Measurements from ENCODE around the gene ZG16B. TPM values are rescaled to one million over a fixed set of nuclear protein-coding genes. Genes with fewer than 3 reads are reported as not detected.

Gene ZG16B
- total RNA-seq, 1 experiment from 2014 or later = 6.9 TPM

DNA sequence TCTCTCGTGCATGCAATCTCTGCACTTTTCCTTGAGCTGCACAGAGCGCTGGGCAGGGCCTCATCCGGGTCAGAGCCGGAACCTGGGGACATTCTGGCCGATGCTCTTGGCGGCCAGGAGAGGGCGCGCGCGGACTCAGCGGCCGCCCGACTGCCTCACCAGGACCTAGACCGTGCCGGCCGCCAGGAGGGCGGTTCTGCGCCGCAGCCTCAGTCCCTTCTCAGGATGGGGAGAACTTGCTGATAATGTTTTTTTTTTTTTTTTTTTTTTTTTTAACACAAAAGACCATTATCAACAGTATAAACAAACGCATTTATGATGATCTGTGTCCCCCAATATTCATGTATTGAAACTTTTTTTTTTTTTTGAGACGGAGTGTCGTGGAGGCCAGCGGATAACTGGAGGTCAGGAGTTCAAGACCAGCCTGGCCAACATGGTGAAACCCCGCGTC, 44.8 kb downstream of the ZG16B start:
- TF ChIP-seq, protein P1, sequence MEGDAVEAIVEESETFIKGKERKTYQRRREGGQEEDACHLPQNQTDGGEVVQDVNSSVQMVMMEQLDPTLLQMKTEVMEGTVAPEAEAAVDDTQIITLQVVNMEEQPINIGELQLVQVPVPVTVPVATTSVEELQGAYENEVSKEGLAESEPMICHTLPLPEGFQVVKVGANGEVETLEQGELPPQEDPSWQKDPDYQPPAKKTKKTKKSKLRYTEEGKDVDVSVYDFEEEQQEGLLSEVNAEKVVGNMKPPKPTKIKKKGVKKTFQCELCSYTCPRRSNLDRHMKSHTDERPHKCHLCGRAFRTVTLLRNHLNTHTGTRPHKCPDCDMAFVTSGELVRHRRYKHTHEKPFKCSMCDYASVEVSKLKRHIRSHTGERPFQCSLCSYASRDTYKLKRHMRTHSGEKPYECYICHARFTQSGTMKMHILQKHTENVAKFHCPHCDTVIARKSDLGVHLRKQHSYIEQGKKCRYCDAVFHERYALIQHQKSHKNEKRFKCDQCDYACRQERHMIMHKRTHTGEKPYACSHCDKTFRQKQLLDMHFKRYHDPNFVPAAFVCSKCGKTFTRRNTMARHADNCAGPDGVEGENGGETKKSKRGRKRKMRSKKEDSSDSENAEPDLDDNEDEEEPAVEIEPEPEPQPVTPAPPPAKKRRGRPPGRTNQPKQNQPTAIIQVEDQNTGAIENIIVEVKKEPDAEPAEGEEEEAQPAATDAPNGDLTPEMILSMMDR (IDR thresholded peaks at IDR 0.05; ENCODE audit: unreplicated experiment) = peak; percentile 94
- Mint-ChIP-seq H3K9me3 (ENCODE audit: unreplicated experiment) (no peaks in the 10 kb centered on the region), H3K4me3 (ENCODE audit: unreplicated experiment) (no peak overlapping the region), H3K27ac (ENCODE audit: low read depth, unreplicated experiment) (no peak overlapping the region), H3K4me1 (ENCODE audit: insufficient read depth, unreplicated experiment) (no peaks in the 10 kb centered on the region), H3K27me3 (ENCODE audit: insufficient read depth, unreplicated experiment) (no peaks in the 10 kb centered on the region), H3K36me3 (ENCODE audit: insufficient read depth, unreplicated experiment) (peaks cover 3% of the 10 kb centered on the region)
- ChIA-PET POLR2A (interaction anchor here (1.0 kb wide), 2 partner anchors 52 to 97 kb away, joined by 3 to 4 read pairs; partner anchors contain the start of gene ELOB), CTCF (interaction anchor here (0.5 to 2.2 kb wide), 8 partner anchors 16 to 156 kb away, joined by 3 to 20 read pairs (median 3); no protein-coding TSS in a partner anchor)
- peak; percentile 77 for DNase-seq (ENCODE audit: unreplicated experiment)
- BruUV-seq (replicated peaks) = no TSS peak
- intact Hi-C loops (cut with micrococcal nuclease) = loop anchor here (1.0 to 2.0 kb wide), 2 partner anchors 44 to 52 kb away; no protein-coding TSS in a partner anchor

DNA sequence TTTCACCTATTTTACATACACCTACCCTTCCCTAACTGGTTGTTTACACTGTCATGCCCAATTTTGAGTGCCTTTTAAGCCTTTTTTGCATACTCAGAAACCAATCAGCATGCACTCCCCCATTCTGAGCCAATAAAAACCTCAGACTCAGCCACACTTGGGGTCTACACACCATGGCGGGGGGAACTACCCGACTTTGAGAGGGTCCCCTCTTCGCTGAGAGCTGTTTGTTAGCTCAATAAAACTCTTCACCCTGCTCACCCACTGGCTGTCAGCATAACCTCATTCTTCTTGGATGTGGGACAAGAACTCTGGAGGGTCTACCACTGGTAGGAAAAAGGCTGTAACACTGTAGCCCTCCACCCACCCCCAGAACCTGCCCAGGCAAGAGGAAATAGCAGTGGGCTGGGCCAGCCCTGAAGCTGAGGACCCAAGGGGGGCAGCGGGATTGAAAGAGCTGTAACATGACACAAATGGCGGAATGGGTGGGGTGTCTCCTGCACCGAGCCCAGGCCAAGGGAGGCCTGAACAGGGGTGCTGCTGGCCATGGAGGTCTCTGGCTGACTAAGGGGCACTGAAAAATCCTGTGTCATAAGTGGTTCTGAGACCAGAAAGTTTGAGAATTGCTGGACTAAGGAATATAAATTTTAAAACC, 49.9 kb downstream of the ZG16B start:
- no peak overlapping the region for H3K4me3 Mint-ChIP-seq (ENCODE audit: unreplicated experiment)
- no peak for DNase-seq (ENCODE audit: unreplicated experiment)
- intact Hi-C loops (cut with micrococcal nuclease) = no loop called here
- peaks cover 5% of the 10 kb centered on the region for H3K4me1 Mint-ChIP-seq (ENCODE audit: insufficient read depth, unreplicated experiment)
- peaks cover 6% of the 10 kb centered on the region for H3K36me3 Mint-ChIP-seq (ENCODE audit: insufficient read depth, unreplicated experiment)
- TF ChIP-seq, protein P1 (IDR thresholded peaks at IDR 0.05; ENCODE audit: unreplicated experiment) = no peak
- H3K9me3 Mint-ChIP-seq (ENCODE audit: unreplicated experiment) = no peaks in the 10 kb centered on the region
- ChIA-PET CTCF (interaction anchor here (0.7 to 1.5 kb wide), 2 partner anchors 12 to 15 kb away, joined by 3 to 7 read pairs; no protein-coding TSS in a partner anchor), POLR2A (interaction anchor here (6.0 kb wide), 1 partner anchor 32 kb away, joined by 75 read pairs; the partner anchor contains the start of gene FLYWCH1)
- no peaks in the 10 kb centered on the region for H3K27me3 Mint-ChIP-seq (ENCODE audit: insufficient read depth, unreplicated experiment)
- no peak overlapping the region for H3K27ac Mint-ChIP-seq (ENCODE audit: low read depth, unreplicated experiment)
- BruUV-seq (replicated peaks) = no TSS peak

Other genes starting within 250 kb of the ZG16B start
- 49.4 and 51.6 TPM in 2 replicates for gene KCTD5, start 147.8 kb upstream of the ZG16B start, total RNA-seq (2022)
- 5.8 and 6.3 TPM in 2 replicates for gene PRSS27, start 110.1 kb upstream of the ZG16B start, total RNA-seq (2022)
- gene SRRM2, start 77.7 kb upstream of the ZG16B start, total RNA-seq (2022) = 710 and 779 TPM in 2 replicates
- 438 and 504 TPM in 2 replicates for gene ELOB, start 53.0 kb upstream of the ZG16B start, total RNA-seq (2022)
- gene PRSS33, start 42.7 kb upstream of the ZG16B start, total RNA-seq (2022) = not detected in 2 replicates
- gene PRSS41, start 31.8 kb upstream of the ZG16B start, total RNA-seq (2022) = not detected in 2 replicates
- 16.4 TPM in 2 replicates for gene PRSS21, start 13.1 kb upstream of the ZG16B start, total RNA-seq (2022)
- not detected in 2 replicates for gene PRSS22, start 27.9 kb downstream of the ZG16B start, total RNA-seq (2022)
- gene FLYWCH2, start 52.9 kb downstream of the ZG16B start, total RNA-seq (2022) = 24.4 and 27.7 TPM in 2 replicates
- 76.3 and 86.2 TPM in 2 replicates for gene FLYWCH1, start 81.6 kb downstream of the ZG16B start, total RNA-seq (2022)
- 0.42 TPM in 1 of 2 replicates, not detected in the other for gene KREMEN2, start 134.0 kb downstream of the ZG16B start, total RNA-seq (2022)
- 4.8 and 7.9 TPM in 2 replicates for gene PAQR4, start 139.0 kb downstream of the ZG16B start, total RNA-seq (2022)
- 16.9 and 34.7 TPM in 2 replicates for gene PKMYT1, start 150.1 kb downstream of the ZG16B start, total RNA-seq (2022)
- 0.39 and 0.44 TPM in 2 replicates for gene CLDN9, start 182.6 kb downstream of the ZG16B start, total RNA-seq (2022)
- not detected in 2 replicates for gene CLDN6, start 187.9 kb downstream of the ZG16B start, total RNA-seq (2022)
- 436 and 641 TPM in 2 replicates for gene TNFRSF12A, start 190.1 kb downstream of the ZG16B start, total RNA-seq (2022)
- 13.6 and 20.4 TPM in 2 replicates for gene HCFC1R1, start 193.6 kb downstream of the ZG16B start, total RNA-seq (2022)
- gene THOC6, start 193.7 kb downstream of the ZG16B start, total RNA-seq (2022) = 36.8 and 53.1 TPM in 2 replicates
- 0.23 and 0.39 TPM in 2 replicates for gene BICDL2, start 206.6 kb downstream of the ZG16B start, total RNA-seq (2022)
- gene MMP25, start 216.3 kb downstream of the ZG16B start, total RNA-seq (2022) = 0.26 and 0.64 TPM in 2 replicates
- 24.0 and 29.8 TPM in 2 replicates for gene IL32, start 235.3 kb downstream of the ZG16B start, total RNA-seq (2022)